ENCODE measurements around the gene IRF2BP2.

Gene IRF2BP2

DNA sequence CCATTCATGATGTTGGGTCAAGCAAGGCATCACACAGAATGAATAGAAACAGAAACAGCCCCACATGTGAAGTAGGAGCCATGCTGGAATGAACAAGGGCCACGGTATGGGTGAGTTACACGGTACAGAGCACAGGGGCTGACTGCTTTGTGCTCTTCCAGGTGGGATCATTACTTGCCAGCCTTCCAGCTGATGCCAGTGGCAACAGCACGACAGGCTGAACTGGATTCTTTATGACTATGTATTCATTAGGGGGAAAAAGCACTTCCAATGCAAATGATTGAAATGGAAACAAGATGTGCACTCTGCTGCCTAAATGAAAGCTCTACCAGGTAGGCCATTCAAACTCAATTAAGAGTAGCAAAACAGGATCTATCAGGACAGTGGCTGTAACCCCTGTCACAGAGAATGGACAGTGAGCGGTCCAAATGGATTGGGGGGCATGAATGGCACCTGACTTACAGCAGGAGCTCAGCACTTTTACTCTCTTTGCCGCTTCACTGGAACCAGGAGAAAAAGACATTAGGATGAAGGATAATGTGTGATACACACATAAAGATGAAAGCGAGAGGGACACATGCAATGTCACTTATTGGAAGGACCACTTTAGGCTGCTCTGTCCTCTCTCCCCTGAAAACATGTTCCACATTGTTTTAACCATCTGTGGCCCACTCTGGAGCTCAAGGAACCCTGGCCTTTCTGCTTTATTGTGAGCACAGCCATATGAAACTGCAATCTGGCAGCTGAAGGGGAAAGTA lies 23.4 kb upstream of the IRF2BP2 start:
- no peak for DNase-seq

DNA sequence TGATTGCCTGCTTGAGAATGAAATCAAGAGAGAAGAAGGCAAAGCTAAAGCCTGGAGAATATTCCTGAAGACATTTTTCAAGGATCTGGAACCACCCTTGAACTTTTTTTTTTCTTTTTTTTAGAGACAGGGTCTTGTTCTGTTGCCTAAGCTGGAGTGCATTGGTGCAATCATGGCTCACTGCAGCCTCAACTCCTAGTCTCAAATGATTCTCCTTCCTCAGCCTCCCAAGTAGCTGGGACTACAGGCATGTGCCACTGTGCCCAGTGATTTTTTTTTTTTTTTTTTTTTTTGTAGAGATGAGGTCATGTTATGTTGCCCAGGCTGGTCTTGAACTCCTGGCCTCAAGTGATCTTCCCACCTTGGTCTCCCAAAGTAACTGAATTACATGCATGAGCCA lies 22.2 kb upstream of the IRF2BP2 start:
- DNase-seq: no peak

DNA sequence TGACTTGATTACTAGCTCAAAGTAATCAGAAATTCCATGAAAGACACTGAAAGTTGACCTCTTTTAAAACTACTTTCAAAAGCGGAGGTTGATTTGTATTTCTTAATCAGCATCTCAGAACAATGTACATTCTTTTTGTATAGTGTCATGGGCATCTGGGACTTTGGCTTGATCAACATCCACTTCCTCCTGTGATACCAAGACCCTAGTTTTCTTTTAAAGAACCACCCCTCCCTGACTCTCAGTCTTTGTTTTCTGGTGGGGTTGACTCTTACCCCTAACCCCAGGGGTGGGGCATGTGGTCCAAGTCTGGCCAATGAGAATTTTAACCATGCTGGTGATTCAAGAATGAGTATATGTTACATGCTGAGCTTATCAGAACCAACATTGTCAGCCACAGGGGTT lies 21.7 kb upstream of the IRF2BP2 start:
- no peak for DNase-seq

DNA sequence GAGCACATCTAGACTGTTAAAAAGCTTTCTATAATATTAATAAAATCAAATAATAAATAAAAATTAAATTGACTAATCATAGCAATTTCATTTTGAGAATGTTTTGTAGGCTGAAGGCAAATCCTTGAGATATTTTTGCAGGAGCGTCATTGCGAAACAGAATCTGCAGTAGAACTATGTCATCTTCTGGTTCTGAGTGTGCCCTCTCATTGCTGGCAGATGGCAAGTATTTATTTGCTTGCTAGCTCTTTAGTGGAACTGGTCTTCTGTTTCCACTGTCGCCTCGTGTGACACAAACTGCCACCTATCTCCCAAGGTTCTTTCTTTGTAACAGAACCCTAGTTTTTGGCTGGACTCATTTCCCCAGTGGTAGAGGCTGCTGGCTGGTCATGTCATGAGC lies 19.0 kb upstream of the IRF2BP2 start:
- no peak for DNase-seq

DNA sequence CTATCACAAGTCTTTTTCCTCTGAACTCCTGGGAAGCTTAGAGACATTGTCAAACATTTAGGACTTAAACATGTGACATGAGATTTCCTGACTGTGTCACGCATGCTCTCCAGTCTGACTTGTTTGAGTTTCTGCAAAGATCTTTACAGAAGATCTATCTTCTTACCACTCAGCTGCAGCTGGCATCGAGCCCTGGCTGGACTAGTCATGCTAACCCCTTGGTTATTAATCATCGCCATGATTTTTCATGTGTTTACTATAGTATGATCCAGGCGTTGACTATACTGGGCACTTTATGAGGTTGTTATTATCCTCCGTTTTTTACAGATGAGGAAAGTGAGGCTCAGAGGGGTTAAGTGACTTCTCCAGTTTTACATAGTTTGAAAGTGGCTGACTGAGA lies 18.1 kb upstream of the IRF2BP2 start:
- no peak for DNase-seq

DNA sequence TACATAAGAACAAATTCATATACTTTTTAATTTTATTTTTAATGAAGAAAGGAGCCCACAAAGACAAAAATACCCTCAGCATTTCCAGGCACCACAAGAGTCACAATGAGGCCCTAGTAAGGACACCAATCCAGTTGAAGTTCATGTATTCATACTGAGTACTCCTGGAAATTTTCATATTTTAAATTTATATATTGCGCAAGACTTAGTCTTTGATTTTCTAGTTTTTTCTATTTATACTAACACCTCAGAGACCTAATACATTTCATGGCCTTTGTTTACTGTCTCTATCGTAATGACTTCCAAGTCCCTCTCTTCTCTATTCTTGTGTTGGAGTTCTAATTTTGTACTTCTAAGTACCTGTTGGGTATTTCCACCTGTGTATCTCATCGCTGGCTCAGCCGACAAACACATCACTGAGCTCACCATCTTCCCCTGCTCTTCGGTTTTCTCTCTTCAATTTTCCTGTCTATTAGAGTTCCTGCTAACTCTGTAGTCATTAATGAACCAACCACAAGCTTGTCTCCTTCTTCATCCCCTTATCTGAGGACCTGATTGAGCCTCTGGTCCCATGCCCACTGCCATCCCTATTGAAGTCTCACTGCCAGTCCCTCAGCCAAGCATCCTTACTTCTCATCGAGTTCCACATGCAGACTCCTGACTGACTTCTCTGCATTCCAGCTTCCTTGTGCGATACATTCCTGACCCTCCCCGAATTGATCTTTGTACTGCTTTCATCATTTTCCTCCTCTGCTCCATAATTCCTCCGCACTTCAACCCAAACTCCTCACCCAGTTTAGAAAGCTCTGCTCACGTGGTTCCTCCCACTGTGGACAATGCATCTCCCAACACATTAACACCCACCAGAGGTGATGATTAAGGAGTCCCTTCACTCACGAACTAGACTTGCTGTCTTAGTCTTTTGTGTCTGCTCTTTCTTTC lies 17.3 kb upstream of the IRF2BP2 start:
- no peak for DNase-seq

DNA sequence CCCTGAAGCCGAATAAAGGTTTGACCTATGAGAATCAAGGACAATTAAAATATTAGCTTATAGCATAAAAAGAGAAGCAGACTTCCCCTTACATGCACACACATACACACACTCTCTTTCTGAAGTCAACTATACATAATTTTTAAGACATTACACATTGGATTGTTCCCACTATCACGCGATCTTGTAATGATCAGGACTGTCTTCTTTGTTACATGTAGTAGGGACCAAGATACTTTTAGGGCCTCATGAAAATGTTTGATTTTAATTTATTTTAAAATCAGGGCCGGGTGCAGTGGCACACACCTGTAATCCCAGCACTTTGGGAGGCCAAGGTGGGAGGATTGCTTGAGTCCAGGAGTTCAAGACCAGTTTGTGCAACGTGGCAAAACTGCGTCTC lies 16.4 kb upstream of the IRF2BP2 start:
- no peak for DNase-seq

DNA sequence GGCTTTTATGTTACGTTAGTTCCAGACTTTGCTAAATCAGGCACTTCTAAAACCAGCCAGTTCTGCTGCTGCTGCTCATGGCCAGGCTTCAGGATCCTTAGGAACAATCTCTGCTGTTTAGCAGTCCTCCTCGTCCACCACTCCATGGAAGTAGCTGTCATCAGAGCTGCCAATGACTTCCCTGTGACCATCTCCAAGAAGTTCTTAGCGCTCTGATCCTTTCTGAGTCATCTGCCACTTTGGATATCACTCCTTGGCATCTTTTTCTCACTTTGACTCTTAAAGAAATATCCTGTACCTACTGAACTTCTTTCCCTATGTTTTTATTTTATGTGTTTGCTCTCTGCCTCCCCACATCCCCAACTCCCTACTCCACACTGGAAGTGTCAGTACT lies 14.7 kb upstream of the IRF2BP2 start:
- no peak for DNase-seq

DNA sequence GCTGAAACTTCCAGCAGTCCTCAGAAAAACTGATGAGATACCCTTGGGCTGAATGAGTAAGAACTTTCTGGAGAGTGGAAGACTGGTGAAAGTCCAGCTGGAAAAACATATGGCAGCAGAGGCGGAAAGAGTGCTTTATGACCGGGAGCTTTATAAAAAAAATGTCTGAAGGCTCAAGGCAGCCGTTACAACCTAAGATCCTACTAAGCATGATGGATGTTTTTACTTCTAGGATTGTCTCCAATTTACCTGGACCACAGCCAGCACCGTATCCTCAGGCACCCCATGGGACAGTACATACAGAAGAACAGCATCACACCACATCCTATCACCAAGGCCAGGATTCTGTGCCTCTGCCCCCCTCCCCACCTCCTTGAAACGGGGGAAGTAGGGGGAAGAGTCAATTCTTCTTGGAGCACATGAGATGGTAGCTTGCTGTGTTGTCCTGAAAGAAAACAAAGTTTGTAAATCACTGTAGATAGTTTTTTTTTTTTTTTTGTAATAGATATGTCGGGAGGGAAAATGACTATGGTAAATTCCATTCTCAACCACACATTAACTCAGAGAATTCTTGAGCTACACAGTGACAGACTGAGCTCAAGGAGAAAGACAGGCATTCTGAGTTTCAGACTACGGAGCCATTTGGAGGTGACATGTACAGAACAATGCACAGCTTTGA lies 11.8 kb upstream of the IRF2BP2 start:
- no peak for DNase-seq

DNA sequence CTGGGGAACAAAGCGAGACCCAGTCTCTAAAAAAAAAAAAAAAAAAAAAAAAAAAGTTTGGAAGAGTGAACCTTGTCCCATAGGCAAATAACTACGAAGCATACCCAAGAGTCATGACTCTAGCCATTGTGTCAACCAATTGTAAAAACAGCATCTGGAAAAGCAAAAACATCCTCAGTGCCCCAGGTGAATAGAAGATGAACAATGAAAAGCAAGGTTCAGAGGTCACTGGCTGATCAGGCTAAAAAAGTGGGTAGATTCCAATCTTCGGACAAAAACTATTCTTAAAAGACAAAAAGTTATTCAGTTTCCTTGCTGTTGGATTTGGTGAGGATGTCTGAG lies 11.1 kb upstream of the IRF2BP2 start:
- DNase-seq: no peak

DNA sequence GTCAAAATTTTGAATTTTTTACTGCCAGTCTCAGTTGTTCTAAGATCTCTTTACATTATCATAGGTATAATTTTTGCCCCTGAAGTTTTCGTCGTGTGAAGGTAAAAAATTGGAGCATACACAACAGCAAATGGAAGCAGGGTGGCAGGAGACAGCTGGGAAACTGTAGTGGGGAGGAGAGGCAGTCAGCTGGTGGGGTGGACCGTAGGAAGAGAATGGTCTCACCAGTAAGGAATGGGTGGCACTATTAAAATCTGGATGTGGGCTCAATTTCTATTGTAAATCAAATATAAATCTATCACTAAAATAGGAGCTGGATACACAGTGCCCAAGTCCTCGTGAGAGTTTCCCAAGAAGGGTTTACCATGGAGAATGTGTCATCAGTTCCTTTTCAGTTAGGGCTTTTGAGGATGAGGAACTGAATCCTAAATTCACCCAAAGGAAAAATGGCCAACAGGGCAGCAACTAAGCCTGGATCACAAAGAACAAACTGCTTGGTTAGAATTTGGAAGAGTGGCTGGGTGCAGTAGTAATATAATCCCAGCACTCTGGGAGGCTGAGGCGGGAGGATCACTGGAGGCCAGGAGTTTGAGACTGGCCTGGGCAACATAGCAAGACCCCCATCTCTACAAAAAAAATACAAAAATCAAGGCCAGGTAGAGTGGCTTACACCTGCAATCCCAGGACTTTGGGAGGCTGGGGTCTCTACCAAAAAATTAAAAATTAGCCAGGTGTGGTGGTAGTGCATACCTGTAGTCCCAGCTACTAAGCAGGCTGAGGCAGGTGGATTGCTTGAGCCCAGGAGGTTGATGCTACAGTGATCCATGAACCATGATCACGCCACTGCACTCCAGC lies 10.5 kb upstream of the IRF2BP2 start:
- DNase-seq: no peak

DNA sequence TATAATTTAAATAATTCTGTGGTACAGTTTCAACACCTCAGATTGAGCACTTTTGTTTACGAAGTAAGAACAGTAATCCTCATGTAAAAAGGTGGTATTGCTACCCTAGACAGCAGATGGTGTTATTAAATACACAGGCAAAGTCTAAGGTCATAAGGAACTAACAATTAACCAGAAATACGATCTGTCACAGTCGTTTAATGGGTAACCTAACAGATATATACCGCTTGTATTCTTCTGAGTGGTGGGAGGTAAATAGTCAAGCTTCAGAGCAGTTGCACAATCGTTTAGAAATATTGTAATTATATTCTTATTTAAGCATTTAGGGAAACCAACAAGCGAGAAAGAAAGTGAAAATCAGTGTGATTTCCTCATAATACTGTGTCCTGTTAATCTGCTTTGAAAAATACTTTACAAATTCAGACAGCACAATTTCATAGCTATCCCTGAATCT lies 9.8 kb upstream of the IRF2BP2 start:
- DNase-seq: no peak

DNA sequence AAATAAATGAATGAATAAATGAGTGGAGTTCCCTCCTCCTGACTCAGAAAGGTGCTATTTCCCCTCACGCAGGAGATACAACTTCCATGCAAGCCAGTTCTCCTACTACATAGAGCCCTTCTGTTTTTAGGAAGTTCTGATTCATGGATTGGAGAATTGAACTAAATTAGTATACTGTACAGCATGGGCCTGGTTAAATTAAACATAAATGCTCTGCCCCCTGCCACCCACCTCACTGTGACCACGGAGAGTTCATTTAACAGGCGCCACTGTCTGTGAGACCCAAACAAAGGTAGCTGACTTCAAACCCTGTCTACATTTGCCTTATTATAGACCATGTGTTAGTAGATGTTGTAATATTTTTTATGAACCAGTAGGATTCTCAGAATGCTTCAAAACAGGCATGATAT lies 9.1 kb upstream of the IRF2BP2 start:
- no peak for DNase-seq

DNA sequence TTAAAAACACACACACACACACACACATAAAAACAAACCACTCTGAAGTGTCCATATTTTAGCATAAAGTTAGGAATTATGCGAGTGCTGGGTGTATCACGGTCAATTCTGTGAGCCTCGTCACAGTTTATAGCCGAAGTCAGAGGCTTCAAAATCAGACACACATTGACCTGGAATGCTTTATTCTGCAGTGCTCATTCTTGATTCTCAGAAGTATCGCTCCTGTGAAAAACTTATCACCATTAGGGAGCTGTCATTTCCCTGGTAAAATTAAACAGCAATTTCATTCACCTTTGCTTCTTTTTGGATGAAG lies 8.7 kb upstream of the IRF2BP2 start:
- no peak for DNase-seq

DNA sequence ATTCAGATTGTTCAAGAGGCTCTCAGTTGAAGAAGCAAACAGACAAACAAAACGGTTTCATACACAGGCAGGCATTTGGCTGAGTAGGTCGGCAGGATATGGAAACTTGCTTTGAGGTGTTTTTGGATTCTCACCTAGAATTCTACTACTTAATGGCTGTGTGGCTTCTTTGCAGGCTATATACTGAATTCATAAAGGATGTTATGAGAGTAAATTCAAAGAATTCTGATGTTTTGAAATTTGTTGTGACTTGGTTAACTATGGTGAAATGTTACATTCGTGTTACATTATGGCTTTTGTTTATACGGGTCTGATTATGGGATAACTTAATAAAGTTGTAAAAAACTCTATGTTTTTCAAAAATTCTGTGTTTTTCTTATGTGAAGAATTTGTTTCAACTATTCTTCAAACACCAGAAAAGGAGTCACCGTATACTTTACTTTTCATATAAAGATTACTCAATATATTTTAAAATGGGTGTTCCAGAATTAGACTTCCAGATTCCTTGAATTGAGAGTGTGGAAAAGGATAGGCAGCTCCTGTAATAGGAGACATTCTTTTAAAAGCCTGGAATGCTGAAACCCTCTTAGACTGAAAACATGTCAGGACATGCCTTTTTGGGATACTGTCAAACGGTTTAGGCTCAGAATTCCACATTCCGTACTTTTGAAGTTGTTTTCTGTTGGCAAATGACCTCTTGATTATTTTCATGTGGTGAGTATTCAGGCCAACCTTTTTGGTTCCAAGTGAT lies 8.2 kb upstream of the IRF2BP2 start:
- no peak for DNase-seq

DNA sequence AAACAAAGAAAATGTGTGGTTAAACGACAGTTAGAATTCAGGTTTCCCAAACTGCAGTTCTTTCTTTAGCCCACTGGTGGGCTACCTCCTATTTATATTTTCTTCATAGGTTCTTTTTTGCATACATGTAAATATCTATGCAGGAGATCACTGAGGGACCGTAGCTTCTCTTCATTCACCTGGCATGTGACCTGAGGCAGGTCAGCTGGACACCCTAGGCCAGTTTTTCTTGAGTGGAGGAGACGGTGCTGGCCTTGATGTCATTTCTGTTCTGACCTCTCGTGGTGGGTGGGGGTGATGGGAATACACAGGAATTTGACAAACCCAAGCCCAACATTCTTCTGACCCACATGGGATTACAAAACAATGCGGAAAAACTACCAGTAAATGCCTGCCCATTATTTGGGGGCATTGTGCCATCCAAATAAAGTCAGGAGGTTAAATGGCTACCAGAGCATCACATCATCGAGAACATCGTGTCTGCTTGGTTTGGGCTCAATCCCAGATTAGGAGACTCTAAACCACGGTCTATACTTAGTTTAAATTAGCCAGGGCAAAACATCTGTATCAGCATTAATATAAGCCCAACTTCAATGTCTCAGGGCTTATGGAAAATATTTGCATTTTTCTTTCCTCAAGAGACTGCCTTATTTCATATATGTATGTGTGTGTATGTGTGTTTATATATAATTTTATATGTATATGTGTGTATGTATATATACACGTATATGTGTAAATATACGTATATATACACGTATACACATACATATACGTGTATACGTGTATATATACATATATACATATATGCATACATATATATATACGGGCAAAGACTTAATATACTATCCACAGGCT lies 7.4 kb upstream of the IRF2BP2 start:
- no peak for DNase-seq

DNA sequence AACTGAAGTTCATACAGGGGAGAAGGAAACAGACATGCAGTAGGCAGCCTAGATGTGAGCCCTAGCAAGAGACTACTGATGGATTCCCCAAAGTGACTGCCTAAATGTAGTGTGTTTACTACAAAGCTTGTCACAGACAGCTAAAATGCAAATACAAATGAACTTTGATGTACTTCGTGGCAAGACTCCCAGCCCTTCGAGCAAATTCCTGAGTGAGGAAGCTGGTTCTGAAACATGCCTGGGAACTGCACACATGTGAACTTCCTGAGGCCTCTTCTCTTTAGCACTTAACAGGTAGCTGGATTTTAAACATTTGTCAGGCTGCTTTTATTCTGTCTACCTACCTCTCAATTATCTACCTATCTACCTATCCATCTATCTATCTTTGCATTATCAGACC lies 6.7 kb upstream of the IRF2BP2 start:
- no peak for DNase-seq

DNA sequence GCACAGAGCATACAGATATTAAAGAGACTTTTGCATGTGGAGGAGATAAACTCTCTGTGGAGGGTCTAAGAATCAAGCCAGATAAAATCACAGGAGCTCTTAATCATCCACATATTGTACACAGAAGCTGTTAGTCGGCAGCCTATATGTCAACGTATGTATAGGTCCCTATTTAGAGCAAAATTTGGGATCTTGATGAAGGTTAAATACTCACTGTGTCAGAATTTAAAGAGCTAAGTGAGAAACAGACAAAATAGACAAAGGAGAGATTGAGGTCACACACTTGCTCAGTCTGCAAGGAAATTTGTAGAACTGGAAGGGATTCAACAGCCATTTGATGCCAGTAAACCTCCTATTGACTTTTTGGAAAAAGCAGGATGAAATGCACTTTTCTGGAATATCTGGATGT lies 4.1 kb upstream of the IRF2BP2 start:
- no peak for DNase-seq

DNA sequence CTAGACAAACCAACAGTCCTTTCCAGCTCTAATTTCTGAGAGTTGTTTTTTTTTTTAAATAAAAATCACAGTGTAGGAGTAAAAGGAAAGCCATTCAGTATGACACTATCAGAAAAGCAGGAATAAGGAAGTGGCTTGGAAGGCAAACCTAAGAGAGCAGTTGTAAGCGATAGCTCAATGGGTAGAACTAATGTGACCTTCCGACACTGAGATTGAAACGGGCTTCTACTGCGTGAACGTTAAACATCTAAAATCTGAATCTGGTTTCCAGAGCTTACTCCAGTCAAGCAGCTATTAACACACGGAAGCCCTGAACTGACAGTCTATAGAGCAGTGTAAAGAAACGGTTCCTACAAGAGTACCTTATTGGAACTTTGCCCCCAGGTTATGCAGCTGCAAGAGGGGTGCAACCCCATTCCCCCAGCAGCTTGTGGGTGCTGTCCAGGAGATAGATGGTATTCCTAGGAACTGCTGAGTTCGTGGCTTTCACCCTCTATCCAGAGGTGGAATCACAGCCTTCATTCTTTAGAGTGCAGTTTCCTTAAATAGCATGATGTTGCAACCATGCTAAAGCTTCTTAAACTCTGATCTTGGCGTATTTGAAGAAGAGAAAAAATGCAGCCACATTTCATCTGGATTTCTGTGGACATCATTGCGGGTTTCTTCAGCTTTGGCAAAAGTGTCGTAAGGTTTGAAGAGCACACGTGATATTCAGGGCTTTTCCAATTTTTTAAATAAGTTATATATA lies 3.3 kb upstream of the IRF2BP2 start:
- no peak for DNase-seq
